SKM-1 (cell line): ENCODE data around the gene BAG5.
"Not testable (repeated sequence)": the region's sequence is repeated elsewhere in the genome, so short reads cannot be mapped to it uniquely, and the experiment has no call there.

Experiments
- DNase-seq: peaks from one replicate; lab custom pipeline; 2025; ENCODE audit not compliant: unreplicated experiment; lab: John Stamatoyannopoulos, UW

BAG5 gene

DNA sequence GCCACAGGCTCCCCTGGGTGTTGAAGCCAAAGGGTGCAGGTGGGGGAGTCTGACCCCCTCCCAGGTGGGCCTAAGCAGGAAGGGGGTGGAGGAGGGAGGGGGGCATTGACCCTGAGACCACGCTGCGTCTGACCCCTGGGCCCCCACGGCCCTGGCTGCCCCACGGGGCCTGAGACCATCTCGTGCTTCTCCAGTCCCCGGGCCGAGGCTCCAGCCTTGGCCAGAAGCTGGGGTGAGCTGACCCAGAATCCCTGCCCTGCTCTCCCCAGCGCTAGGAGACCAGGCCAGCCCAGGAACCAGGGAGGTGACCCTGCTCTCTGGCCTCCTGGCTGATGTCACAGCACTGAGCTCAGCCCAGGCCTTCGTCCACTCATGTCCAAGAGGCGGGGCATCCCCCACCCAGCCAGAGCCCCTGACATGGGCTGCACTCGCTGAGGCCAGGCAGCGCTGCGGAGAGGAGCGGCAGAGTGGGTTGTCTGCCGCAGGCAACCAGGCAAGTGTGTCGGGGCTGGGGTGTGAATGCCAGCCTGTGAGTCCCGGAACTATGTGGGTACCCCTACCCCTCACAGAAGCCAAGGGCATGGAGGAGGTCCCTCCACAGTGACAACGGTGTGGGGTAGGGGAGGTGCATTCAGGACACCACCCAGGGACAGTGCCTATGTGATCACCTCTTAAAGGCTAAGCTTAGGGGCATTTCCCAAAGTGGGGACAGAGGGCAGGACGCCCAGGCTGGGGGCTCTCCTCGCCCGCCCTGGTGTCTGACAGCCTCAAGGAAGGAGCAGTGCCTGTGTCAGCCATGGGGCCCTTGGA lies 27.2 kb downstream of the BAG5 start:
- no peak for DNase-seq

DNA sequence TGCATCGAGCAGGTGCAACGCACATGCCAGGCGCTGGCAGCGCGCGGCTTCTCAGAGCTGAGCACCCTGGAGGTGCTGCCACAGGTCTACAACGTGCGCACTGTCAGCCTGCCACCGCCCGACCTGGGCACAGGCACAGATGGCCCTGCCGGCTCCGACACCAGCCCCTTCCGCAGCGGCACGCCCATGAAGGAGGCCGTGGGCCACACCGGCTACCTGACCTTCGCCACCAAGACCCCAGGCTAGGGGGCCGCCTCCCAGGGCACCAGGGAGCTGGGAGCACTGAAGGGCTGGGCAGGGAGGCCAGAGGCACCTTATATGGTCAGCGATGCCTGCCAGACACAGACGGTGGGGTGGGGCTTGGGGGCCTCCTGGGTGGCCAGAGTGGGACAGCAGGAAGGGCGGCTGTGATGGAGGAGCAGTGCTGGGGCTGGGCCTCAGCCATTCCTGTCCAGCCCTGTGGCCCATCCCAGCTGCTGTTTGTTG lies 27.8 kb downstream of the BAG5 start:
- no peak for DNase-seq

DNA sequence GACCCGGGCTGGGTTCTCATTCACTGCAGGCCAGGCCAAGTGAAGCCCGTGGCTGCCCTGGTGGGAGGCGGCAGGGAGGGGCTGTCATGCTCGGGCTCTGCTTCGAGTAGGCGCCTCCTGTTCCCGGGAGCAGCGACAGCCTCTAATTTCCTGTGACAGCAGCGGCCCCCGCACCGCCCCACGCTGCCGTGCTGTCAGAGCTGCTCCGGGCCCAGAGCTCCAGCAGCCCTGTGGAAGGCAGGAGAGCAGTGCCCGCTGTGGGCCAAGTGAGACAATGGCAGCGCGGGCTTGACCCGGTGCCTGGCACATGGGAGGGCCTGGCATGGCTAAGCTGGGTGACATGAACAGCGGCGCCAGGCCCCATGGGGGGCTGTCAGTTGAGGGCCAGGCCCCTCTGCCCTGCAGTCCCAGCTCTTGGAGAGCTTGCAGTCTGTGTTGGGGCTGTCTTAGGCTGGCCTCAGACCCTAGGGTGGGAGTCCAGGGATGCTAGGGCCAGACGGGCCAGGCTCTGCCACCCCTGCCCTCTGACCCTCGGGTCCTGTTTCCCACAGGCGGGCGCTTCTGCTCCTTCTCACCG lies 28.4 kb downstream of the BAG5 start:
- no peak for DNase-seq

DNA sequence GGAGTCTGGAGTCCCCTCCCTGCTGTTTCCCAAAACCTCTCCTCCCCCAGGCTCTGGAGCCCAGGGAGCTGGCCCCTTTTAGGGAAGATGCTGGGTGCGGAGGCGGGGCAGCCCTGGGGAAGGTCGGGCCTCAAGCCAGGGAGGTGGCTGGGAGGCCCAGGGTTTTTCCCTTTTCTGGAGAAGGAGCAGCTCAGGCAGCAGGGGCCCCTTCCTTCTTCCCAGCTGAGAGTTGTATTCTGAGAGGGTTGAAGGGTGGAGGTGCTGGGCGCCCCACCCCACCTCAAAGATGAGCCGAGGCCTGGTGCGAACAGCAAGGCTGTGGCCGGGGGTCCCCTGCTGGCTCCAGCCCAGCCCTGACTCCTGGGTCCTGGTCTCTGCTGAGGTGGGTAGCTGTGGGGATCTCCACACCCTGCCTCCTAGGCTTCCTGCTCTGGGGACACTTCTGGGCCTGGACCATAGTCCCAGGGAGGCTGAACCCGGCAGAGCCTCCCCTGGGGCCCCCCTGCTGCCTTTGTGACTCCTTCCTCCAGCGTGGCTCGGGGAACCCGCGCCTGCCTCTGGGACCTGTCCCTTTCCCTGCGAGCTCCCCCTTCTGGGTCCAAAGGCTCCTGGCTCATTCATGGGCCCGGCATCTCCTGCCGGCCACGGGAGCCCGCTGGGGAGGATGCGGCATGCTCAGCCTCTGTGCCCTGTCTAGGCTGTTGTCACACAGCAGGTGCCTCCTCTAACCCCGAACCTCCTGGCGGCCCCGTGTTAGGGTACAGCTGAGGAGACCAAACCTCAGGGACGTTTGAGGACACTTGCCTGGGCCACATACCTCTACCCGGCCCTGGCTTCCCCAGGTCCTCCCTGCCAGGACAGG lies 29.1 kb downstream of the BAG5 start:
- DNase-seq, result no peak

DNA sequence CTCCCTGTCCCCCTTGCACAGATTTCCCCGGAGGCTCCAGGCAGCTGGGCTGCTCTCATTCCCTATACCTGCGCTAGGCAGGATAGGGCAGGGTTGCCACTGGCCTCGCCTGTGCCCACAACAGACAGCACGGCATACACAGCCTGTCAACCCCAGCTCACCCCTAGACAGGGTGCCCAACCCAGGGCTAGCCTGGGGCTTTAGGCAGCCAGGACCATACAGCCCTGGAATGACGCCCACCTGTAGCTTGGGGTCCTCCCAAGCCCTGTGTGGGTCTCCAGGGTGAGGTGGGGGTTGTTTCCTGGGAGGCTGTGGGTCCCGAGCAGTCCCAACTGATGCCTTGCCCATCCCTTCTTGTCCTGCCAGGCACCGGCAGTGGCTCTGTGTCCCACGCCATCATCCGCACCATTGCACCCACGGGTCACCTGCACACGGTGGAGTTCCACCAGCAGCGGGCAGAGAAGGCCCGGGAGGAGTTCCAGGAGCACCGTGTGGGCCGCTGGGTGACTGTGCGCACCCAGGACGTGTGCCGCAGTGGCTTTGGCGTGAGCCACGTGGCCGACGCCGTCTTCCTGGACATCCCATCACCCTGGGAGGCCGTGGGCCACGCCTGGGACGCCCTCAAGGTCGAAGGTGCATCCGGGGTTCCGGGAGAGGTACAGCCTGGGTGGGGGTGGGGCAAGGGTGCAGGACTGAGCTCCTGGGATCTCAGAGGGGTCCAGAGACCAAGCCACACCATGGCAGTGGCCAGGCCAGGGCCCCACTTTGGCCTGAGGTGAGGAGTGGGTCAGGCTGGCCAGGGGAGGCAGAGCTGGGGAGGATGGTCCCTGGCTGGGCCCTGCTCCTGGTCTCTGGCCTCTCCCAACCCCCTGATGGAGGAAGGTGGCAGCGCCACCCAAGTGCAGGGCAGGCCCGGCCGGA lies 30.0 kb downstream of the BAG5 start:
- no peak for DNase-seq

DNA sequence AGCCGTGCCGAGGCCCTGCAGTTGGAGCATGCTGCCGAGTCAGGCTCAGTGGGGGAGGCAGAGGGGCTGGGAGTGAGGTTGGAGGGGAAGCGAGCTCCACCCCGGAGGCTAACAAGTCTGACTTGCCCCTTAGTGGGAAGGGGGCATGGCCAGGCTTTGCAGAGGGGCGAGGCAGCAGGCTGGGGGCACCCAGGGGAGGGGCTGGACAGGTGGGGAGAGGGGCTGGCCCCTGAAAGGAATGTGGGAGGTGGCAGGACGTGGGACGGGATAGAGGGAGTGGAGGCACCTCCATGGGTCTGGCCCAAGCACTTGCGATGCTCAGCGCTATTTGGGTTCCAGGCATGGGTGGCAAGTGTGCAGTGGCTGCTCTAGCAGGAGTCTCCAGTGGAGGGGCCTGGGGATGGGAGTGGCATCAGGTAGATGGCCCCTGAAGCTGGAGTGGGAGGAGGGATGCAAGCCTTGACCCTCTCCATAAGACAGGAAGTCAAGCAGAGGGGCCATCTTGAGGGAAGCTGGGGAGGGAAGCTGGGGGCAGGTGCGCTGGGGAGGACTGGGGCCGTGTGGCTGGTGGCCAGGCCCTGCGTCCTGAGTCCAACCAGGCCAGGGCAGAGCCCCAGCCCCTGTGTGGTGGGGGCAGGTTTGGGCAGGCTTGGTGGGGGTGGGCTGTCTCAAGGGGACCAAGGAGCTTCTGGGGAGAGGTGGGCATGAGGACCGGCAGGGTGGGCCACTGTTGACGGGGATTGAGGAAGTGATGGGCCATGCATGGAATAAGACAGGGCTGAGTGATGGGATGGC lies 30.8 kb downstream of the BAG5 start:
- no peak for DNase-seq

DNA sequence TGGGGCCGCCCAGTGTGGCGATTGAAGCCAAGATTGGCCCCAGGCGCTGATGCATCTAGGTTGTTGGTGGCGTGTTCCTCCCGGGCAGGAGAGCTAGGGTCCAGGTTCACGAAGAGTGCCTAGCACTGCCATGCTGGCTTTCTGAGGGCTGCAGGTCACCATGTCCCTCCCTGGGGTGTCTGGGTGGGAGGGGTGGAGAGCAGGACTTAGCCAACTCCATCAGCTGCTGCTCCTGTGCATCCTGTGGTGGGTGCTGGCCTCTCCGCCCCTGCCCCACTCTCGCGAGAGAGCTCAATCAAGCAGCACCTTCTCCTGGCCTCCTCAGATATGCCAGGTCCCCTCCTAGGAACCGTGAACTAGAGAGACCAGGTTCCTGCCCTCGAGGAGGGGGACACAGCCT lies 31.6 kb downstream of the BAG5 start:
- DNase-seq, result no peak

DNA sequence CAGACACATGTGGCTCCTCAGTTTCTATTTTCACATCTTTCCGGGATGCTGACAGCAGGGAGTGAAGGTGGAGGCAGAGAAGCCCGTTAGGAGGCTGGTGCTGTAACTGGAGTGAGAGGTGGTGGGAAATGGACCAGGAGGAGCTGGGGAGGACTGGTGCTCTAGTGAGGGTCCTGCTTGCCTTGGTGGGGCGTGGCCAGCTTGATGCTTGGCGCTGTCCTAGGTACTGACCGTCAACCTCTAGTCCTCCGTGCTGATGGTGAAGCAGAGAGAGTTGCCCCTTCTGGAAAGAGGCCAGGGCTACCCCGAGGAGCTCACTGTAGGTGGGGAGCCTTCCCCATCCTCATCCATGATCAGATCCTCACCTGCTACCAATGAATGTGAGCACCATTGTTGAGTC lies 32.1 kb downstream of the BAG5 start:
- no peak for DNase-seq

DNA sequence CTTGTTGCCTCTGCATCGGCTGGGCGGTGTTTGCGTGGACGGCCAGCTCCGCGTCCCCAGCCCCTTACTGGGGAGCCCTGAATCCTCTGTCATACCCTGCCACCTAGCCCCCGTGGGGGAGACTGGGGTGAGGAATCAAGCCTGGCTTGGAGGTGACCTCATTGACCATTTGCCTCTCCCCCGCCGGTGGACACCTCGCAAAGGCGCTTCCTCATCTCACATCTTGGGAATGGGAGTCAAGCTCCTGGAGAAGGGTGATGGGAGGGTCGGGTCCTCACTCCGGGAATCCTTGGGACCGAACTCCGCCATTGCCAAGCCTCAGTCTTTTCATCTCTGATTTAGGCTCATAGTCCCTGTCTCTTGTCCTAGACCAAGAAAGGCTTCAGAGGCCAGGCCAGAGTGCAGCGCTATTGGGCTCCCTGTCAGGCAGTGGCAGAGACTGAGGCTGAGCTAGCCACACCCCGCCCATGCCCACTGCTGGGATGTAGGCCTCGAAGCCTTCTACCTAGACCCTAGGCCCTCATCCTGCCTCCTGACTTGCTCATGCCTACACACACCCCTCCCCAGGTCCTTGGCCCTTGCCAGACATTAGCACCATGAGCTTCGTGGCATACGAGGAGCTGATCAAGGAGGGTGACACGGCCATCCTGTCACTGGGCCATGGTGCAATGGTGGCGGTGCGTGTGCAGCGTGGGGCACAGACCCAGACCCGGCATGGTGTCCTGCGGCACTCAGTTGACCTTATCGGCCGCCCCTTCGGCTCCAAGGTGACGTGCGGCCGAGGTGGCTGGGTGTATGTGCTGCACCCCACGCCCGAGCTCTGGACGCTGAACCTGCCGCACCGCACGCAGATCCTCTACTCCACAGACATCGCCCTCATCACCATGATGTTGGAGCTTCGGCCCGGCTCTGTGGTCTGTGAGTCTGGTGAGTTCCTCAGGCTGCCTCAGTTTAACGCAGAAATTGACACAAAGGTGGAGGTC lies 32.8 kb downstream of the BAG5 start:
- no peak for DNase-seq

DNA sequence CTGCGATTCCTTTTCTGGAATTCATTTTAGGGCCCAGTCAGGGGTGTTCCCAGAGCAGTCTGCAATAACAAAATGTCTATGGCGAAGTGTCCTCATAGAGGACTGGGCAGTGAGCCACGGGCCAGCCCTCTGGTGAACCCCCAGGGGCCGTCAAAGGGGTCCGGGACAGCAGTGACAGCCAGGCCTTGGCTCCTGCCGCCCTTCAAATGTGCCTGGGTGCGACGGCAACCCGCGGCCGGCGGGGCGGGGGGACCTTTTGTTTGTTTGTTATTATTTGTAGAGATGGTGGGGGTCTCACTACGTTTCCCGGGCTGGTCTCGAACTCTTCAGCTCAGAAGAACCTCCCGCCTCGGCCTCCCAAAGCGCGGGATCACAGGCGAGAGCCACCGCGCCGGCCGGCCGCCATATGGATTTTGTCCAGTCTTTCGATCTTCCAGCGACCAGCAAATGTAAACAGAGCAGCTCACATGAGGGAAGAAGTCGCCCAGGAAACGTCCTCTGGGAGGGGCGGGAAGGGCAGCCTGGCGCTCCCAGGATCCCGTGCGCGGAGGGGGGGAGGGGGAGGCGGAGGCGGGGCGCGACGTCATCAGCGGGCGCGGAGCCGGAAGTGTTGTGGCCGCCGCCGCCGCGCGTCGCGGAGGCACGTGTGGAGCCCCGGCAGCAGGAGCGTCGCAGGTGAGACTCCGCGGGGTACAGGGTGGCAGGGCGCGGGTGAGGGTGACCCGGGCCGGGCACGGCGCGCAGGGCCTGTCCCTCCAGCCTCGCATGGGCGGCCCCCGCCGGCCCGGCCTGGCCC lies 33.7 kb downstream of the BAG5 start, which contains the start of gene TRMT61A:
Gene TRMT61A (plus strand): TSS at position 610 of the 796 bp plus-strand sequence. CDS start 783 bp downstream, outside the sequence.
- DNase-seq, result peak; percentile 29

DNA sequence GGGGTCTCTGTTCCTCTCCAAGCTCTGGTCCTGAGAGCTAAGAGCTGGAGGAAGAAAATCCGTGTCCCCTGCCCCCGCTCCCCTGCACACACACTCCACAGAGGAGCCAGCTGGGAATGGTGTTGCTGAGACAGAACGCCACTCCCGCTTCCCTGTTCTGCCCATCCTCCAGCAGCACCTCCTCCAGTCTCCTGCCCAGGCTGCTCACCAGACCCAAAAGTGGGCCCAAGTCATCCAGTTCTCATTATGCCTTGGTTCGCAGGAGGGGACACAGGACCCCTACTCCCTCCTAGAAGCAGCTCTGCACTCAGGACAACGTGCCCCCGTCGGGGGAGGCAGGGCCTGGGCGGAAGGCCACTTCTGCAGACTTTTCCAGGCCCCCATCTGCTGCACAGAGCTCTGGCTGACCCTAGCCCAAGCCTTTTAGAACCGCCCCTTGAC lies 34.3 kb downstream of the BAG5 start:
- no peak for DNase-seq

DNA sequence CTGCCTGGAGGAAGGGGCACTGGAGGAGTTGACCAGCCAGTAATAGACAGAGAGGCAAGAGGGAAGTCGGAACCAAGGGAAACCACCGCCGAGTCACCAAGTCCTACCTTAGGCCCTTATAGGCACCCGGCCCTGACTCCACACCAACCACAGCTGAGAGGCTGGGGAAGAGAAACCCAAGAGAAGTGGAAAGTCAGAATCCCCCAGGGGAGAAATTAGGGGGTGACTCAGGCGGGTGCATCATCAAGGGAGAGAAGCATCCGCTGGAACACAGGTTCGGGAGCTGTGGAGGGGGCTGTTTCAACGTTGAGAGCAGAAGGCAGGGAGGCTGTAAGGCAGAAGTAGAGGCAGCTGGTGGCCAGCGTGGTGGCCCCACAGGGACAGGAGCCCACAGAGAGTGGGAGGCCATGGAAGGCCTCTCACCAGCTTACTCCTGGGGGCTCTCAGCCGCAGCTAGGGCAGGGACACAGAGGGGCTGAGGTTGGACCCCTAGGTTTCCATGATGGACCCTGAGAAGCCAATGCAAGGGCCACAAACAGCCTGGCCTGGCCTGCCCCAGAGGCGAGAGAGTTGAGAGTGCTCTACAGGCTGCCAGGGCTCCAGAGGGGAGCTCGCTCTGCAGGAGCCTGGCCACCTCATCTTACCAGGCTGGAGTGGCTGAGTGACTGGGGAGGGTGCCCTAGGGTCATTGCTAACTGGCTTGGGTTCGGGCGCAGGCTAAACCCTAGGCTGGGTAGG lies 34.9 kb downstream of the BAG5 start:
- DNase-seq, result no peak

DNA sequence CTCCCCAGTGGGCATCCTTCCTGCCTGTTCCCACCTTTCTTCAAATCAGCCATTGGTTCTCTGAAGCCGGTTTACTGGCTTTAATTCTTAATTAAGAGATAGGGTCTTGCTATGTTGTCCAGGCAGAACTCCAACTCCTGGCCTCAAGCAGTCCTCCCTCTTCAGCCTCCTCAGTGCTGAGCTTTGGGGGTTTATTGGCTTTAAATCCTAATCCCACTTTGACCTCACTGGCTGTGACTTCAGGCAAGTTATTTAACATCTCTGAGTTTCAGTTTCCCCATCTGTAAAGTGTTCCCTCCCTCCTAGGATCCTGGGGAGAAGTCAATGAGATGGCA lies 35.6 kb downstream of the BAG5 start:
- no peak for DNase-seq

DNA sequence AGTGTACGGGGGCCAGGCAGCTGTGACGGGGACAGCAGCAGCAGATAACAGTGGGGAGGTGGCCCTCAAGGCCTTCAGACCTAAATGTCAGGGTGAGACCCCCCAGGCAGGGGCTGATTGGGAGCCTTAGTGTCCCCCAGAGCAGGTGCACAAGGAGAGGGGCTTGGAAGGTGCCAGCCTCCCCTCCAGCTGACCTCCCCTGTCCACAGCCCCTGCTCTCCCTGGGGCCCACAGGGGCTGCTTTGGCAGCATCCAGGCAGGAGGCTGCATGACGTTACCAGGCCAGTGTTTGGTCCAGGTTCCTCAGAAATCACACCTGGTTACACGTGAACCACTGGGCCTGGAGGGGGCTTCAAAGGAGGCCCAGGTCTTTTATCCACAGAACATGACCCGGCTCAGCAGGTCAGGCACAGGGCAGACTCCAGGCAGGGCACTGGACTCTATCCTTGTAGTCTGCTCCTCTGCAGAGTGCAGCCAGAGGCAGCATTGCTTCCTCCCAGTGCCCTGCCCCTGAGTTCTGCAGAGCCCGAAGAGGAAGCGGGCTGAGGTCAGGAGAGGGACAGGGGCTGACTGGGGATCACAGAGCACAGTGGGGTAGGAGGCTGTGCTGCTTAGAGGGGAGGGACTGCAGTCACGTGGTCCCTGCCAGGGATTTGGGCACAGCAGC lies 36.1 kb downstream of the BAG5 start:
- peak; percentile 2 for DNase-seq

DNA sequence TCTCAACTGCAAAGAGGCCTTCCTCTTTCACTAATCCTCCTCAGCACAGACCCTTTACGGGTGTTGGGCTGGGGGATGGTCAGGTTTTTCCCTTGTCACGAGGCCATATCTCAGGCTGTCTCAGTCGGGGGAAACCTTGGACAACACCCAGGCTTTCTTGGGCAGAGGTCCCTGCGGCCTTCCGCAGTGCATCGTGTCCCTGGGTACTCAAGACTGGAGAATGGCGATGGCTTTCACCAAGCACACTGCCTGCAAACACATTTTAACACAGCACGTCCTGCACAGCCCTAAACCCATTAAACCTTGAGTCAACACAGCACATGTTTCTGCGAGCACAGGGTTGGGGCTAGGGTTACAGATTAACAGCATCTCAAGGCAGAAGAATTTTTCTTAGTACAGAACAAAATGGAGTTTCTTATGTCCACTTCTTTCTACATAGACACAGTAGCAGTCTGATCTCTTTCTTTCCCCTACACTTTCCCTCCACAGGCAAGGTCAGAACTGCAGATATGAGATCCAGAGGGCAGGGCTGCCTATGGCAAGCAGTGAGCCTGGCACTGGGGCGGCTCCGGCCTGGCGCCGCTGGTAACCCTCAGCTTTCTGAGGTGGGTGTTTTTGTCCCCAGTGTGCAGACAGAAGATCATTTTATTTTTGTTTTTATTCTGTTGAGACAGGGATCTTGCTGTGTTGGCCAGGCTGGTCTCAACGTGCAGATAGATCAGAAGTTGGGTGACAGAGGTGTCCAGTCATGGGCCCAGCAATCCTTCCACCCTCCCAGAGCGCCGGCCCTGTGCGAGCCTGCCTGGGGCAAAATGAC lies 36.8 kb downstream of the BAG5 start:
- DNase-seq, result not testable (repeated sequence)
